22Rv1 (cell line): ENCODE results near the gene KCNQ5.

Experiments
- H3K27ac ChIP-seq: fragments of 450-650 bp; 2 replicates; pipeline ENCODE4 v1.5.1; 2017
- CTCF ChIP-seq: fragments of 450-650 bp; IDR thresholded peaks from 2 replicates; pipeline ENCODE4 v1.5.1; 2017; ENCODE audit warnings: mild to moderate bottlenecking
- ZFX ChIP-seq: fragments of 450-650 bp; IDR thresholded peaks from 2 replicates; pipeline ENCODE4 v1.6.1; 2017; ENCODE audit warnings: antibody characterized with exemption, borderline replicate concordance

KCNQ5 gene

GRCh38 chr6:72967329-72967728 is 345.5 kb downstream of the KCNQ5 start:
- TF ChIP-seq ZFX (no peak), CTCF (no peak)
- H3K27ac ChIP-seq, result no peak overlapping the region

GRCh38 chr6:72968704-72969103 is 346.8 kb downstream of the KCNQ5 start:
- TF ChIP-seq ZFX (no peak), CTCF (no peak)
- no peak overlapping the region for H3K27ac ChIP-seq

GRCh38 chr6:72969666-72970065 is 347.8 kb downstream of the KCNQ5 start:
- no peak for TF ChIP-seq ZFX
- TF ChIP-seq CTCF, result no peak
- no peak overlapping the region for H3K27ac ChIP-seq

GRCh38 chr6:72972579-72972978 is 350.7 kb downstream of the KCNQ5 start:
- TF ChIP-seq CTCF (no peak), ZFX (no peak)
- H3K27ac ChIP-seq, result no peak overlapping the region

GRCh38 chr6:72974276-72974675 is 352.4 kb downstream of the KCNQ5 start:
- no peak for TF ChIP-seq ZFX
- no peak for TF ChIP-seq CTCF
- H3K27ac ChIP-seq, result no peak overlapping the region

- no peak for TF ChIP-seq ZFX
- TF ChIP-seq CTCF, result no peak
- H3K27ac ChIP-seq, result no peak overlapping the region
Measured at GRCh38 chr6:72975352-72975752, 353.5 kb downstream of the KCNQ5 start.

- H3K27ac ChIP-seq, result no peak overlapping the region
- TF ChIP-seq CTCF (no peak), ZFX (no peak)
Measured at GRCh38 chr6:72976484-72976883, 354.6 kb downstream of the KCNQ5 start.
